Measurements from ENCODE around the gene CFAP74. TPM values are rescaled to one million over a fixed set of nuclear protein-coding genes. Genes with fewer than 3 reads are reported as not detected.

CFAP74 gene
- polyA plus RNA-seq, 1 donor from 2014 or later, result 0.22 TPM

DNA sequence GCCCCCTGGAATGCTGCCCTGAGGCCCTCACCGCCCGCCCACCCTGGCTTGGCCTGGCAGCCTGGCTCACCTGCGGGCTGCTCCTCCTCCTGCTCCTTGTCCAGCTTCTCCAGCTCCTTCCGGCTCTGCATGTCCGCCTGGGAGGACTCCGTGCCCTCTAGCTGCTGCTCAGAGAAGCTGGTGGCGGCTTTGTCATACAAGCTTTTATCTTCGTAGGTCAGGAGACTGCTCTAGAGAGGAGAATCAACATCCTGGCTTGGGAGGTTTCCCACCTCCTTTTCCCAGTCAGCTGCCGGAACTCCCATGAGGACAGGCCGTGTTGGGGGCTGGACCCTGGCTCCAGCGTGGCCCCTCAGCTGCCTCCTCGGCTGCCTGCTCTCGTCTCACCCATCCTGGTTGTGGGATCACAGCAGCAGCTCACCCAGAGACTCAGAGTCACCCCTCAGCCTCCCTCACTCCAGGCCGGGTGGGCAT, 47.9 kb downstream of the CFAP74 start:
- no peaks in the 10 kb centered on the region for H3K79me2 ChIP-seq (replicated peaks; ENCODE audit: insufficient read depth, low read length)
- H3K27me3 ChIP-seq (ENCODE audit: insufficient read depth, low read depth, low read length), result no peaks in the 10 kb centered on the region
- H3K36me3 ChIP-seq (ENCODE audit: insufficient read depth, low read length), result no peaks in the 10 kb centered on the region
- TF ChIP-seq EZH2 (IDR thresholded peaks at IDR 0.05; ENCODE audit: borderline replicate concordance, insufficient read depth, low read length, poor library complexity, severe bottlenecking) (no peak), MXI1 (conservative IDR thresholded peaks at IDR 0.05; ENCODE audit: poor library complexity, severe bottlenecking) (no peak), EP300 (conservative IDR thresholded peaks at IDR 0.05; ENCODE audit: poor library complexity, severe bottlenecking) (no peak), POLR2AphosphoS5 (IDR thresholded peaks at IDR 0.05) (no peak), TAF1 (IDR thresholded peaks at IDR 0.05; ENCODE audit: low read depth) (no peak), RAD21 (conservative IDR thresholded peaks at IDR 0.05) (no peak), SMC3 (conservative IDR thresholded peaks at IDR 0.05; ENCODE audit: poor library complexity) (no peak)
- TF ChIP-seq, protein P1, sequence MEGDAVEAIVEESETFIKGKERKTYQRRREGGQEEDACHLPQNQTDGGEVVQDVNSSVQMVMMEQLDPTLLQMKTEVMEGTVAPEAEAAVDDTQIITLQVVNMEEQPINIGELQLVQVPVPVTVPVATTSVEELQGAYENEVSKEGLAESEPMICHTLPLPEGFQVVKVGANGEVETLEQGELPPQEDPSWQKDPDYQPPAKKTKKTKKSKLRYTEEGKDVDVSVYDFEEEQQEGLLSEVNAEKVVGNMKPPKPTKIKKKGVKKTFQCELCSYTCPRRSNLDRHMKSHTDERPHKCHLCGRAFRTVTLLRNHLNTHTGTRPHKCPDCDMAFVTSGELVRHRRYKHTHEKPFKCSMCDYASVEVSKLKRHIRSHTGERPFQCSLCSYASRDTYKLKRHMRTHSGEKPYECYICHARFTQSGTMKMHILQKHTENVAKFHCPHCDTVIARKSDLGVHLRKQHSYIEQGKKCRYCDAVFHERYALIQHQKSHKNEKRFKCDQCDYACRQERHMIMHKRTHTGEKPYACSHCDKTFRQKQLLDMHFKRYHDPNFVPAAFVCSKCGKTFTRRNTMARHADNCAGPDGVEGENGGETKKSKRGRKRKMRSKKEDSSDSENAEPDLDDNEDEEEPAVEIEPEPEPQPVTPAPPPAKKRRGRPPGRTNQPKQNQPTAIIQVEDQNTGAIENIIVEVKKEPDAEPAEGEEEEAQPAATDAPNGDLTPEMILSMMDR (IDR thresholded peaks at IDR 0.05; ENCODE audit: poor library complexity, severe bottlenecking), result no peak
- TF ChIP-seq, protein P2, sequence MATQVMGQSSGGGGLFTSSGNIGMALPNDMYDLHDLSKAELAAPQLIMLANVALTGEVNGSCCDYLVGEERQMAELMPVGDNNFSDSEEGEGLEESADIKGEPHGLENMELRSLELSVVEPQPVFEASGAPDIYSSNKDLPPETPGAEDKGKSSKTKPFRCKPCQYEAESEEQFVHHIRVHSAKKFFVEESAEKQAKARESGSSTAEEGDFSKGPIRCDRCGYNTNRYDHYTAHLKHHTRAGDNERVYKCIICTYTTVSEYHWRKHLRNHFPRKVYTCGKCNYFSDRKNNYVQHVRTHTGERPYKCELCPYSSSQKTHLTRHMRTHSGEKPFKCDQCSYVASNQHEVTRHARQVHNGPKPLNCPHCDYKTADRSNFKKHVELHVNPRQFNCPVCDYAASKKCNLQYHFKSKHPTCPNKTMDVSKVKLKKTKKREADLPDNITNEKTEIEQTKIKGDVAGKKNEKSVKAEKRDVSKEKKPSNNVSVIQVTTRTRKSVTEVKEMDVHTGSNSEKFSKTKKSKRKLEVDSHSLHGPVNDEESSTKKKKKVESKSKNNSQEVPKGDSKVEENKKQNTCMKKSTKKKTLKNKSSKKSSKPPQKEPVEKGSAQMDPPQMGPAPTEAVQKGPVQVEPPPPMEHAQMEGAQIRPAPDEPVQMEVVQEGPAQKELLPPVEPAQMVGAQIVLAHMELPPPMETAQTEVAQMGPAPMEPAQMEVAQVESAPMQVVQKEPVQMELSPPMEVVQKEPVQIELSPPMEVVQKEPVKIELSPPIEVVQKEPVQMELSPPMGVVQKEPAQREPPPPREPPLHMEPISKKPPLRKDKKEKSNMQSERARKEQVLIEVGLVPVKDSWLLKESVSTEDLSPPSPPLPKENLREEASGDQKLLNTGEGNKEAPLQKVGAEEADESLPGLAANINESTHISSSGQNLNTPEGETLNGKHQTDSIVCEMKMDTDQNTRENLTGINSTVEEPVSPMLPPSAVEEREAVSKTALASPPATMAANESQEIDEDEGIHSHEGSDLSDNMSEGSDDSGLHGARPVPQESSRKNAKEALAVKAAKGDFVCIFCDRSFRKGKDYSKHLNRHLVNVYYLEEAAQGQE (IDR thresholded peaks at IDR 0.05; ENCODE audit: borderline replicate concordance), result no peak
- H3F3A ChIP-seq (ENCODE audit: insufficient read depth, low read length, poor library complexity, severe bottlenecking), result no peaks in the 10 kb centered on the region
- no peak overlapping the region for H3K9ac ChIP-seq (ENCODE audit: low read length)
- H3K9me3 ChIP-seq (ENCODE audit: low read length), result no peaks in the 10 kb centered on the region
- no peak overlapping the region for H3K4me3 ChIP-seq (ENCODE audit: low read length)
- H3K9me2 ChIP-seq (ENCODE audit: insufficient read depth, low read length), result no peaks in the 10 kb centered on the region
- no peak overlapping the region for H3K27ac ChIP-seq (ENCODE audit: low read length)
- no peak overlapping the region for H3K4me2 ChIP-seq (ENCODE audit: low read length)
- H4K20me1 ChIP-seq (ENCODE audit: insufficient read depth), result no peaks in the 10 kb centered on the region
- no peak overlapping the region for H2AFZ ChIP-seq (ENCODE audit: low read depth, low read length)

DNA sequence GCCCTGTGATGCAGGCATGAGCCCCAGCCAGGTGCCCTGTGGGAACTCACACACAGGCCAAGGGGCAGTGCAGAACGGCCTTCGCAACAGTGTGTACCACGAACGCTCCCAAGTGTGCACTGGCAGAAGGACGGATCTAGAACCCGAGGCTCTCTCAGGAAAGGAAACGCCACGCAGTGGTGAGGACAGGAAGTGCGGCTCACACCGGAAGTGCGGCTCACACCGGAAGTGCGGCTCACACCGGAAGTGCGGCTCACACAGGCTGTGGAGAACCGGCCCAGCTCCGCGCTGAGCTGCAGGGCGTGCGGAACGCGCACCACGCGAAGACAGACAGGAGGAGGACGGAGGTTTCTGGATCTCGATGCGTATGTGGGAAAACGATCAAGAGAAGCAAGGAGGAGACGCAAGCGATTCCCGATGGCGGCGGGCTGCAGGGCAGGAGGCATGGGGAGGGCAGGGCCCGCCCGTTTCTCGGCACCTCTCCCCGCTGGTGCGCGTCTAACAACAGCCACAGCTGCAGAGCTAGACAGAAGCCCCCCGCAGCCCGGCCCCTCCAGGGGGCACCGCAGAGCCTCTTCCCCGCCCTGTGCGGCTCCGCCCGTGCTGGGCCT, 48.6 kb downstream of the CFAP74 start:
- Histone ChIP-seq H3K27me3 (ENCODE audit: insufficient read depth, low read depth, low read length) (no peaks in the 10 kb centered on the region), H3K36me3 (ENCODE audit: insufficient read depth, low read length) (no peaks in the 10 kb centered on the region), H3K79me2 (replicated peaks; ENCODE audit: insufficient read depth, low read length) (no peaks in the 10 kb centered on the region), H2AFZ (ENCODE audit: low read depth, low read length) (no peak overlapping the region), H3K9ac (ENCODE audit: low read length) (no peak overlapping the region), H3K27ac (ENCODE audit: low read length) (no peak overlapping the region), H4K20me1 (ENCODE audit: insufficient read depth) (no peaks in the 10 kb centered on the region), H3K4me2 (ENCODE audit: low read length) (no peak overlapping the region), H3F3A (ENCODE audit: insufficient read depth, low read length, poor library complexity, severe bottlenecking) (no peaks in the 10 kb centered on the region), H3K9me2 (ENCODE audit: insufficient read depth, low read length) (no peaks in the 10 kb centered on the region), H3K9me3 (ENCODE audit: low read length) (no peaks in the 10 kb centered on the region), H3K4me3 (ENCODE audit: low read length) (no peak overlapping the region)
- TF ChIP-seq POLR2AphosphoS5 (IDR thresholded peaks at IDR 0.05), result no peak
- no peak for TF ChIP-seq SMC3 (conservative IDR thresholded peaks at IDR 0.05; ENCODE audit: poor library complexity)
- TF ChIP-seq TAF1 (IDR thresholded peaks at IDR 0.05; ENCODE audit: low read depth), result no peak
- TF ChIP-seq EP300 (conservative IDR thresholded peaks at IDR 0.05; ENCODE audit: poor library complexity, severe bottlenecking), result no peak
- TF ChIP-seq, protein P2 (IDR thresholded peaks at IDR 0.05; ENCODE audit: borderline replicate concordance), result no peak
- TF ChIP-seq MXI1 (conservative IDR thresholded peaks at IDR 0.05; ENCODE audit: poor library complexity, severe bottlenecking), result no peak

All from neural cell (in vitro differentiated cells).